ENCODE measurements around the gene MDM1.

- TF ChIP-seq CTCF (IDR thresholded peaks at IDR 0.05): no peak
- no peak for TF ChIP-seq POLR2AphosphoS5 (IDR thresholded peaks at IDR 0.05)
These were observed 55.7 kb downstream of the MDM1 start for GRCh38 chr12:68276402-68276930.
